ENCODE measurements around the gene ZNF598. TPM values are rescaled to one million over a fixed set of nuclear protein-coding genes. Genes with fewer than 3 reads are reported as not detected.
A peak's percentile ranks its signal among the peaks of the same experiment; 100 is the strongest.

ZNF598 gene
- total and polyA plus RNA-seq, 2 of the 13 experiments (the other 11 are each of a cell fraction or from before 2014, with no cell fraction given), result 13.5 to 14.2 TPM

- peak; percentile 70; the same call in 1 of the 2 replicates for TF ChIP-seq MIER3 (CRISPR knock-in tag; IDR thresholded peaks at IDR 0.05; ENCODE audit: borderline replicate concordance)
- TF ChIP-seq TEAD3 (CRISPR knock-in tag; optimal IDR thresholded peaks at IDR 0.05; ENCODE audit: borderline replicate concordance), result peak; percentile 57
- TF ChIP-seq ZNF34 (CRISPR knock-in tag; IDR thresholded peaks at IDR 0.05; ENCODE audit: borderline replicate concordance), result no peak
- TF ChIP-seq ZFP90 (CRISPR knock-in tag; IDR thresholded peaks at IDR 0.05; ENCODE audit: borderline replicate concordance), result peak; percentile 86
- TF ChIP-seq HOMEZ (CRISPR knock-in tag; IDR thresholded peaks at IDR 0.05; ENCODE audit: low read depth), result peak; percentile 31; the same call in 1 of the 2 replicates
- TF ChIP-seq ZBTB1 (CRISPR knock-in tag; IDR thresholded peaks at IDR 0.05; ENCODE audit: borderline replicate concordance), result no peak
- peak; percentile 99 for TF ChIP-seq XRCC5 (optimal IDR thresholded peaks at IDR 0.05; ENCODE audit: low read length)
- TF ChIP-seq SOX13 (IDR thresholded peaks at IDR 0.05), result no peak
- peak in 1 of 2 experiments; percentile 32; a peak in 1 of 4 replicates for TF ChIP-seq SOX13 (CRISPR knock-in tag; conservative IDR thresholded peaks at IDR 0.05 in 1 of 2, IDR thresholded peaks at IDR 0.05 in 1 of 2)
- TF ChIP-seq ZNF800 (CRISPR knock-in tag; IDR thresholded peaks at IDR 0.05), result peak; percentile 65; the same call in 1 of the 2 replicates
- TF ChIP-seq HDAC2 (CRISPR knock-in tag; IDR thresholded peaks at IDR 0.05), result peak; percentile 37; the same call in 1 of the 2 replicates
- peak; percentile 55; the same call in 1 of the 2 replicates for TF ChIP-seq YEATS4 (CRISPR knock-in tag; IDR thresholded peaks at IDR 0.05; ENCODE audit: borderline replicate concordance)
- TF ChIP-seq MZF1 (CRISPR knock-in tag; IDR thresholded peaks at IDR 0.05; ENCODE audit: borderline replicate concordance), result no peak
- peak; percentile 61 for TF ChIP-seq ZFY (CRISPR knock-in tag; IDR thresholded peaks at IDR 0.05)
- 0 out of 2 replicates have a peak, but pooled peaks have one; percentile 63 for TF ChIP-seq LBX2 (CRISPR knock-in tag; IDR thresholded peaks at IDR 0.05; ENCODE audit: borderline replicate concordance)
- TF ChIP-seq HNRNPUL1 (IDR thresholded peaks at IDR 0.05; ENCODE audit: low read depth, low read length), result no peak
- no peak for TF ChIP-seq POLR2AphosphoS2 (IDR thresholded peaks at IDR 0.05; ENCODE audit: low read depth, low read length)
- TF ChIP-seq SIX4 (CRISPR knock-in tag; IDR thresholded peaks at IDR 0.05), result no peak
- TF ChIP-seq, protein P1, sequence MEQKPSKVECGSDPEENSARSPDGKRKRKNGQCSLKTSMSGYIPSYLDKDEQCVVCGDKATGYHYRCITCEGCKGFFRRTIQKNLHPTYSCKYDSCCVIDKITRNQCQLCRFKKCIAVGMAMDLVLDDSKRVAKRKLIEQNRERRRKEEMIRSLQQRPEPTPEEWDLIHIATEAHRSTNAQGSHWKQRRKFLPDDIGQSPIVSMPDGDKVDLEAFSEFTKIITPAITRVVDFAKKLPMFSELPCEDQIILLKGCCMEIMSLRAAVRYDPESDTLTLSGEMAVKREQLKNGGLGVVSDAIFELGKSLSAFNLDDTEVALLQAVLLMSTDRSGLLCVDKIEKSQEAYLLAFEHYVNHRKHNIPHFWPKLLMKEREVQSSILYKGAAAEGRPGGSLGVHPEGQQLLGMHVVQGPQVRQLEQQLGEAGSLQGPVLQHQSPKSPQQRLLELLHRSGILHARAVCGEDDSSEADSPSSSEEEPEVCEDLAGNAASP (CRISPR knock-in tag; IDR thresholded peaks at IDR 0.05; ENCODE audit: borderline replicate concordance), result peak; percentile 67; the same call in 1 of the 2 replicates
- TF ChIP-seq TARDBP (CRISPR knock-in tag; IDR thresholded peaks at IDR 0.05), result peak; percentile 58; the same call in 1 of the 2 replicates
- TF ChIP-seq NFKB2 (CRISPR knock-in tag; IDR thresholded peaks at IDR 0.05; ENCODE audit: borderline replicate concordance), result peak; percentile 55; the same call in 1 of the 2 replicates
- no peak for TF ChIP-seq ZNF569 (CRISPR knock-in tag; IDR thresholded peaks at IDR 0.05; ENCODE audit: borderline replicate concordance)
- peak; percentile 84 for TF ChIP-seq KDM2A (CRISPR knock-in tag; IDR thresholded peaks at IDR 0.05; ENCODE audit: borderline replicate concordance, low read depth)
- TF ChIP-seq REPIN1 (CRISPR knock-in tag; IDR thresholded peaks at IDR 0.05; ENCODE audit: borderline replicate concordance, low read depth), result peak; percentile 85; the same call in 1 of the 2 replicates
Measured at GRCh38 chr16:2003827-2004641, 5.6 kb downstream of the ZNF598 start (continued).

Data from HepG2 (cell line).